HG02885 (cell line): ENCODE results near the gene PAM16.

Source experiments
- ATAC-seq: cut with Tn5 transposase; IDR thresholded peaks from one replicate; pipeline ENCODE4 v1.9.1; 2021; ENCODE audit warnings: mild to moderate bottlenecking; ENCODE audit not compliant: unreplicated experiment, poor library complexity

The PAM16 gene

GRCh38 chr16:4384509-4384942 lies 33.4 kb upstream of the PAM16 start:
- ATAC-seq: no peak

- no peak for ATAC-seq
These were observed 32.7 kb upstream of the PAM16 start for GRCh38 chr16:4383591-4384444.

- no peak for ATAC-seq
These were observed 31.8 kb upstream of the PAM16 start for GRCh38 chr16:4382795-4383357.

- no peak for ATAC-seq
These were observed 31.0 kb upstream of the PAM16 start for GRCh38 chr16:4381935-4382794.

- no peak for ATAC-seq
These were observed 30.2 kb upstream of the PAM16 start for GRCh38 chr16:4381072-4381934.

- ATAC-seq: no peak
These were observed 29.3 kb upstream of the PAM16 start for GRCh38 chr16:4380119-4381063.

- ATAC-seq: no peak
These were observed 28.0 kb upstream of the PAM16 start for GRCh38 chr16:4378999-4379690.

- no peak for ATAC-seq
These were observed 27.1 kb upstream of the PAM16 start for GRCh38 chr16:4378161-4378666.

GRCh38 chr16:4377573-4378154 lies 26.5 kb upstream of the PAM16 start:
- no peak for ATAC-seq

GRCh38 chr16:4376893-4377572 lies 25.9 kb upstream of the PAM16 start:
- ATAC-seq: no peak

GRCh38 chr16:4376126-4376892 lies 25.2 kb upstream of the PAM16 start:
- ATAC-seq: no peak

- no peak for ATAC-seq
These were observed 24.6 kb upstream of the PAM16 start for GRCh38 chr16:4375717-4376116.

- ATAC-seq: no peak
These were observed 23.0 kb upstream of the PAM16 start for GRCh38 chr16:4373909-4374742.

GRCh38 chr16:4373356-4373908 lies 22.3 kb upstream of the PAM16 start:
- no peak for ATAC-seq

GRCh38 chr16:4372578-4373355 lies 21.6 kb upstream of the PAM16 start:
- no peak for ATAC-seq
